ENCODE data around the gene TUBA1A.

DNA sequence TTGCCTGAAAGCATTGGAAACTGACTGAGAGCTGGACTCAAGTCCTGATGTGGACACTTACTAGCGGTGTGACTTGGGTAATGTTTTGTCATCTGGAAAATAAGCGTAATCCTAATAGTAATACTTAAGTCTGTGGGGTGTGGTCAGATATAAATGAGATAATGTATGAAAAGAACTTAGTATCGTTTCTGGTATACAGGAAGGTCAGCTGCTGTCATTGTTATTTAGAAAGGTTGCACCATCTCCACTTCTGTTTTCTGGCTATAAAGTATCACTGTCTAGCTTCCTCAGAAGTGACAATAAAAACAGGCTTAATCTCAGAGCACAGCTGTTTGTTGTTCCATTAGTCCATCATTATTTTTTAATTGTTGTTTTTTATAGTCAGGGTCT, 41.9 kb upstream of the TUBA1A start:
- TF ChIP-seq, protein P1, sequence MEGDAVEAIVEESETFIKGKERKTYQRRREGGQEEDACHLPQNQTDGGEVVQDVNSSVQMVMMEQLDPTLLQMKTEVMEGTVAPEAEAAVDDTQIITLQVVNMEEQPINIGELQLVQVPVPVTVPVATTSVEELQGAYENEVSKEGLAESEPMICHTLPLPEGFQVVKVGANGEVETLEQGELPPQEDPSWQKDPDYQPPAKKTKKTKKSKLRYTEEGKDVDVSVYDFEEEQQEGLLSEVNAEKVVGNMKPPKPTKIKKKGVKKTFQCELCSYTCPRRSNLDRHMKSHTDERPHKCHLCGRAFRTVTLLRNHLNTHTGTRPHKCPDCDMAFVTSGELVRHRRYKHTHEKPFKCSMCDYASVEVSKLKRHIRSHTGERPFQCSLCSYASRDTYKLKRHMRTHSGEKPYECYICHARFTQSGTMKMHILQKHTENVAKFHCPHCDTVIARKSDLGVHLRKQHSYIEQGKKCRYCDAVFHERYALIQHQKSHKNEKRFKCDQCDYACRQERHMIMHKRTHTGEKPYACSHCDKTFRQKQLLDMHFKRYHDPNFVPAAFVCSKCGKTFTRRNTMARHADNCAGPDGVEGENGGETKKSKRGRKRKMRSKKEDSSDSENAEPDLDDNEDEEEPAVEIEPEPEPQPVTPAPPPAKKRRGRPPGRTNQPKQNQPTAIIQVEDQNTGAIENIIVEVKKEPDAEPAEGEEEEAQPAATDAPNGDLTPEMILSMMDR (IDR thresholded peaks at IDR 0.05), result no peak
- no peak for TF ChIP-seq POLR2A (IDR thresholded peaks at IDR 0.05)
